SH-SY5Y (cell line): ENCODE measurements around the gene ESR1.

Experiments used
- GATA2 ChIP-seq: IDR thresholded peaks from 2 replicates; pipeline ENCODE4 v1.6.1; 2011; ENCODE audit warnings: mild to moderate bottlenecking, low read depth, low read length
- GATA3 ChIP-seq: IDR thresholded peaks from 2 replicates; pipeline ENCODE4 v1.6.1; 2011; ENCODE audit warnings: low read depth, mild to moderate bottlenecking, low read length, moderate library complexity

- no peak for TF ChIP-seq GATA2
- no peak for TF ChIP-seq GATA3
Observed at GRCh38 chr6:151773382-151773781, 34.1 kb upstream of the ESR1 start.
